Vagina (tissue), 2 donors: Measurements from ENCODE around the gene KRTAP25-1.

Experiments
- POLR2A ChIP-seq, 2 donors: fragments of 450-650 bp; IDR thresholded peaks; one replicate each; pipeline ENCODE4 v1.6.1; 2017; ENCODE audit warnings: antibody characterized with exemption in 2 of 2, mild to moderate bottlenecking in 2 of 2, moderate library complexity in 2 of 2
- POLR2AphosphoS5 ChIP-seq, 2 donors: sonication (generic); formaldehyde crosslinking; IDR thresholded peaks; one replicate each; pipeline ENCODE4 v1.9.0; 2017; ENCODE audit warnings: antibody characterized with exemption in 2 of 2, mild to moderate bottlenecking in 2 of 2, low read depth in 1 of 2; ENCODE audit not compliant: insufficient read depth in 1 of 2
- TF ChIP-seq, protein P1 (sequence below), 3 experiments: fragments of 450-650 bp in 2 of 3; fragments of 200-600 bp in 1 of 3; sonication (generic) in 1 of 3; IDR thresholded peaks; one replicate each; pipeline ENCODE4 v1.5.1; 2017 to 2019; ENCODE audit warnings: antibody characterized with exemption in 3 of 3, mild to moderate bottlenecking in 2 of 3, moderate library complexity in 2 of 3

DNA sequence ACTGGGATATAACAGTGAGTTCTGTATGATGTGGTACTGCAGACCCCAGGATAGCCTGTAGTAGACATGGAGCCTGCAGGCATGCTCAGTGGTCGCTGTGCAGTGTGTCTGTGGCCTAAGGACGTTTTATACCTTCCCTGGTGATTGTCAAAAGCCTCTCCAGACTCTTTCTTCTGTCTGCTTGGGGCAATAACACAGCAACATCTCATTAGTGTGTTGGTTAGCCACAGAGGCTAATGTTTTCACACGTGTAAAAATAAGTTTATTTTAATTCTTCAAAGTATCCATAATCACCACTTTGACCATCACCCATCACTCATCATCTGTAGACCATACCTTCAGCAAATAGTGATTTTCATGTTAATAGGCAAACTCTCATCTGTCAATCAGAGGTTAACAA, 6.5 kb downstream of the KRTAP25-1 start, which contains the start of gene KRTAP24-1:
- TF ChIP-seq, protein P1, sequence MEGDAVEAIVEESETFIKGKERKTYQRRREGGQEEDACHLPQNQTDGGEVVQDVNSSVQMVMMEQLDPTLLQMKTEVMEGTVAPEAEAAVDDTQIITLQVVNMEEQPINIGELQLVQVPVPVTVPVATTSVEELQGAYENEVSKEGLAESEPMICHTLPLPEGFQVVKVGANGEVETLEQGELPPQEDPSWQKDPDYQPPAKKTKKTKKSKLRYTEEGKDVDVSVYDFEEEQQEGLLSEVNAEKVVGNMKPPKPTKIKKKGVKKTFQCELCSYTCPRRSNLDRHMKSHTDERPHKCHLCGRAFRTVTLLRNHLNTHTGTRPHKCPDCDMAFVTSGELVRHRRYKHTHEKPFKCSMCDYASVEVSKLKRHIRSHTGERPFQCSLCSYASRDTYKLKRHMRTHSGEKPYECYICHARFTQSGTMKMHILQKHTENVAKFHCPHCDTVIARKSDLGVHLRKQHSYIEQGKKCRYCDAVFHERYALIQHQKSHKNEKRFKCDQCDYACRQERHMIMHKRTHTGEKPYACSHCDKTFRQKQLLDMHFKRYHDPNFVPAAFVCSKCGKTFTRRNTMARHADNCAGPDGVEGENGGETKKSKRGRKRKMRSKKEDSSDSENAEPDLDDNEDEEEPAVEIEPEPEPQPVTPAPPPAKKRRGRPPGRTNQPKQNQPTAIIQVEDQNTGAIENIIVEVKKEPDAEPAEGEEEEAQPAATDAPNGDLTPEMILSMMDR (IDR thresholded peaks at IDR 0.05) = no peak
- TF ChIP-seq POLR2A (IDR thresholded peaks at IDR 0.05) = no peak
- TF ChIP-seq POLR2AphosphoS5 (IDR thresholded peaks at IDR 0.05; ENCODE audit: insufficient read depth in 1 of 2, low read depth in 1 of 2) = no peak
